Lower lobe of right lung (tissue), 2 donors: ENCODE data around the gene SBNO1. TPM values are rescaled to one million over a fixed set of nuclear protein-coding genes. Genes with fewer than 3 reads are reported as not detected.
"Not testable (repeated sequence)": the region's sequence is repeated elsewhere in the genome, so short reads cannot be mapped to it uniquely, and the experiment has no call there.

Source experiments
- ATAC-seq, 2 donors: fragments of 200-7000 bp; cut with Tn5 transposase; one replicate each; pipeline ENCODE4 v1.9.1; 2020 to 2022; ENCODE audit warnings: mild to moderate bottlenecking in 2 of 2, moderate library complexity in 2 of 2
- DNase-seq: peaks from one replicate; pipeline ENCODE4 v3.0.0-alpha.2; 2020
- H3K27ac ChIP-seq: fragments of 200-600 bp; one replicate; pipeline ENCODE4 v1.8.0; 2022
- H3K27me3 ChIP-seq: fragments of 200-600 bp; one replicate; pipeline ENCODE4 v1.8.0; 2022; ENCODE audit warnings: low read depth
- H3K36me3 ChIP-seq: fragments of 200-600 bp; one replicate; pipeline ENCODE4 v1.8.0; 2022; ENCODE audit warnings: mild to moderate bottlenecking
- H3K4me1 ChIP-seq: fragments of 200-600 bp; one replicate; pipeline ENCODE4 v1.8.0; 2022
- H3K4me3 ChIP-seq: fragments of 200-600 bp; one replicate; pipeline ENCODE4 v1.8.0; 2022; ENCODE audit warnings: mild to moderate bottlenecking
- H3K9me3 ChIP-seq: fragments of 200-600 bp; one replicate; pipeline ENCODE4 v1.8.0; 2022
- intact Hi-C: fragments of 100-400 bp; cut with DNase I; formaldehyde crosslinking; loops from one replicate; pipeline ENCODE4 v1.11.0; 2022
- total RNA-seq: library from RNA; stranded (reverse); fragmentation: NEBNext Ultra II Directional; extraction: Animal tissue kit (Norgen Biotek cat#: 25700); gene quantifications from one replicate; pipeline ENCODE4 v1.2.1, GENCODE V29; 2021
- TF ChIP-seq, protein P1 (sequence below): fragments of 200-600 bp; IDR thresholded peaks from one replicate; pipeline ENCODE4 v1.8.0; 2022; ENCODE audit warnings: antibody characterized with exemption, mild to moderate bottlenecking
- donor health status: DM: no; HTN: yes; CAD: no; lungs with severe emphysema.

Gene SBNO1
- total RNA-seq, 1 donor from 2014 or later: 28.2 TPM

DNA sequence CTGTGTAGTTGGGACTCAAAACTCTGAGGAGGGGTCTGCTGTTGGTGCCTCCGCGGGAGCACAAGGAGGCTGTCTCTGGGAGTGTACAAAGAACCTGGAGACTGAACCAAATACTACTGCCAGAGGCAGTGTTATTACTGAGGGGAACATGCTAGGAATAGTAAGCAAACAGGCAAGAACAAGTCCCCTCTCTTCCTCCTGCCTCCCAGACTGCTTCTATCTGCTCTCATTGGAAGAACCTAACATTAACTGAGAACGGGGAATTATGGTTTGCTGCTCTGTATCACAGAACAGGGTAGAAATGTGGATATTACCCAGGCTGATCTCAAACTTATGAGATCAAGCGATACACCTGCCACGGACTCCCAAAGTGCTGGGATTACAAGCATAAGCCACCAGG is 14.7 kb upstream of the SBNO1 start:
- TF ChIP-seq, protein P1, sequence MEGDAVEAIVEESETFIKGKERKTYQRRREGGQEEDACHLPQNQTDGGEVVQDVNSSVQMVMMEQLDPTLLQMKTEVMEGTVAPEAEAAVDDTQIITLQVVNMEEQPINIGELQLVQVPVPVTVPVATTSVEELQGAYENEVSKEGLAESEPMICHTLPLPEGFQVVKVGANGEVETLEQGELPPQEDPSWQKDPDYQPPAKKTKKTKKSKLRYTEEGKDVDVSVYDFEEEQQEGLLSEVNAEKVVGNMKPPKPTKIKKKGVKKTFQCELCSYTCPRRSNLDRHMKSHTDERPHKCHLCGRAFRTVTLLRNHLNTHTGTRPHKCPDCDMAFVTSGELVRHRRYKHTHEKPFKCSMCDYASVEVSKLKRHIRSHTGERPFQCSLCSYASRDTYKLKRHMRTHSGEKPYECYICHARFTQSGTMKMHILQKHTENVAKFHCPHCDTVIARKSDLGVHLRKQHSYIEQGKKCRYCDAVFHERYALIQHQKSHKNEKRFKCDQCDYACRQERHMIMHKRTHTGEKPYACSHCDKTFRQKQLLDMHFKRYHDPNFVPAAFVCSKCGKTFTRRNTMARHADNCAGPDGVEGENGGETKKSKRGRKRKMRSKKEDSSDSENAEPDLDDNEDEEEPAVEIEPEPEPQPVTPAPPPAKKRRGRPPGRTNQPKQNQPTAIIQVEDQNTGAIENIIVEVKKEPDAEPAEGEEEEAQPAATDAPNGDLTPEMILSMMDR: no peak
- H3K9me3 ChIP-seq: no peaks in the 10 kb centered on the region
- ATAC-seq (no peak), DNase-seq (peak; percentile 6)
- no peaks in the 10 kb centered on the region for H3K27me3 ChIP-seq
- no peak overlapping the region for H3K4me3 ChIP-seq
- H3K4me1 ChIP-seq: peaks cover under 1% of the 10 kb centered on the region
- no peaks in the 10 kb centered on the region for H3K36me3 ChIP-seq
- intact Hi-C loops: no loop called here
- no peak overlapping the region for H3K27ac ChIP-seq

- DNase-seq, H3K27ac ChIP-seq, intact Hi-C loops, H3K27me3 ChIP-seq, H3K36me3 ChIP-seq, ATAC-seq, H3K4me3 ChIP-seq, H3K9me3 ChIP-seq, H3K4me1 ChIP-seq: not testable (repeated sequence)
Measured at GRCh38 chr12:123372415-123372814, 7.8 kb upstream of the SBNO1 start.

GRCh38 chr12:123371667-123372368 is 7.2 kb upstream of the SBNO1 start:
- H3K4me3 ChIP-seq, DNase-seq, H3K9me3 ChIP-seq, H3K27me3 ChIP-seq, H3K36me3 ChIP-seq, H3K27ac ChIP-seq, intact Hi-C loops, ATAC-seq, H3K4me1 ChIP-seq: not testable (repeated sequence)

DNA sequence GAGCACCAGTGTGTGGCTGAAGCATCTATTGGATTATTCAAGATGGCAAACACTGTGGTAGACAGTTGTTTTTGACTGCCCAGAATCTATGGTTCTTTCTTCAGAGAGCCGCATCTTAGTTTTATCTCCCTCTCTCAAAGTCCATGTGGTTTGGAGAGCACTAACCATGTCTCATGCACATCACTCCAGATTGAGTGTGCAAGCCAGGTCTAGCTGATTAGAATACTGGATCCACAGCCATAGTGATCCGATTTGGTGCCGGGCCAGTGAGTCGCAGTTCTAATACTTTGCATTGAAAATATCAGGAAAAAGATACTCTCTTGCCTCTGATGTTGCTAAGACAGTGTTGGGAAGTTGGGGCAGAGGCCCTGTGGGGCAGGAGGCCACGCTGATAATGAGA is 4.6 kb upstream of the SBNO1 start:
- H3K9me3 ChIP-seq: no peaks in the 10 kb centered on the region
- H3K27me3 ChIP-seq: no peaks in the 10 kb centered on the region
- DNase-seq (no peak), ATAC-seq (no peak)
- no peak overlapping the region for H3K27ac ChIP-seq
- H3K36me3 ChIP-seq: no peaks in the 10 kb centered on the region
- TF ChIP-seq, protein P1: no peak
- intact Hi-C loops: no loop called here
- H3K4me3 ChIP-seq: no peak overlapping the region
- peaks cover 6% of the 10 kb centered on the region for H3K4me1 ChIP-seq

GRCh38 chr12:123368431-123368830 is 3.8 kb upstream of the SBNO1 start:
- DNase-seq, ATAC-seq, H3K4me3 ChIP-seq, H3K9me3 ChIP-seq, H3K36me3 ChIP-seq, H3K27me3 ChIP-seq, H3K27ac ChIP-seq, intact Hi-C loops, H3K4me1 ChIP-seq: not testable (repeated sequence)

DNA sequence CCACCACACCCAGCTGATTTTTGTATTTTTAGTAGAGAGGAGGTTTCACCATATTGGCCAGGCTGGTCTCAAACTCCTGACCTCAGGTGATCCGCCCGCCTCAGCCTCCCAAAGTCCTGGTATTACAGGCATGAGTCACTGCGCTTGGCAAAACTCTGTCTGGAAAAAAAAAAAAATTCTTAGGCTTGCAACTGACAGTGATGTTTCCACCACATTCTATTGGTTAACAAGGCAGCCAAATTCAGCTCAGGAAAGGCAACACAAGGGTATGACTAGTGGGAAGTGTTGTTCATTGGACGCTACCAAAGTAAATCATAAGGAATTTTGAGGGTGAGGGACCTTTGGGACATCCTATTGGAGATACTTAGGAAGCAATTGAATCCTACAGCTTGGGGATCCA is 2.9 kb upstream of the SBNO1 start:
- TF ChIP-seq, protein P1: no peak
- H3K4me3 ChIP-seq: no peak overlapping the region
- H3K4me1 ChIP-seq: peaks cover 17% of the 10 kb centered on the region
- intact Hi-C loops: no loop called here
- H3K27me3 ChIP-seq: no peaks in the 10 kb centered on the region
- H3K9me3 ChIP-seq: no peaks in the 10 kb centered on the region
- no peak overlapping the region for H3K27ac ChIP-seq
- ATAC-seq: no peak
- no peaks in the 10 kb centered on the region for H3K36me3 ChIP-seq
- DNase-seq: no peak

- H3K4me3 ChIP-seq: peak overlapping the region; percentile 91
- H3K9me3 ChIP-seq: no peaks in the 10 kb centered on the region
- no peaks in the 10 kb centered on the region for H3K27me3 ChIP-seq
- peak overlapping the region; percentile 91 for H3K27ac ChIP-seq
- TF ChIP-seq, protein P1: peak; percentile 70
- peaks cover 26% of the 10 kb centered on the region for H3K4me1 ChIP-seq
- DNase-seq: peak; percentile 98
- H3K36me3 ChIP-seq: no peaks in the 10 kb centered on the region
- intact Hi-C loops: no loop called here
- peak; percentile 96 for ATAC-seq
Measured at GRCh38 chr12:123365025-123365917, 624 bp upstream of the SBNO1 start.
